ENCODE data around the gene CHRNE.

- TF ChIP-seq EZH2 (IDR thresholded peaks at IDR 0.05; ENCODE audit: low read length) = no peak
- TF ChIP-seq CTCF (optimal IDR thresholded peaks at IDR 0.05 in 1 of 3, IDR thresholded peaks at IDR 0.05 in 1 of 3, conservative IDR thresholded peaks at IDR 0.05 in 1 of 3; ENCODE audit: extremely low read depth in 1 of 3, insufficient read depth in 2 of 3, low read length in 3 of 3) = no peak
Measured at GRCh38 chr17:4947010-4947410, 44.1 kb upstream of the CHRNE start.

All from keratinocyte (primary cell).